Stomach (tissue), 9 donors: Measurements from ENCODE around the gene IGDCC3. TPM values are rescaled to one million over a fixed set of nuclear protein-coding genes. Genes with fewer than 3 reads are reported as not detected.

Source experiments
- DNase-seq, 2 donors: peaks; one replicate each; pipeline versions ENCODE4 v3.0.0 to v3.0.0-alpha.2; 2013 to 2019
- H3K27ac ChIP-seq, 5 donors: fragments of 200-600 bp in 4 of 5; sonication (generic) in 4 of 5; one replicate each; pipeline ENCODE4 v1.5.1; 2013 to 2019; ENCODE audit warnings: mild to moderate bottlenecking in 1 of 5, moderate library complexity in 1 of 5
- H3K27me3 ChIP-seq, 3 donors: fragments of 200-600 bp; sonication (generic); one replicate each; pipeline ENCODE4 v1.5.1; 2017 to 2019; ENCODE audit warnings: mixed run types in 1 of 3
- H3K36me3 ChIP-seq, 4 donors: fragments of 200-600 bp; sonication (generic); 1 replicate in 3 of 4; 2 replicates in 1 of 4; pipeline ENCODE4 v1.5.1; 2016 to 2019
- H3K4me1 ChIP-seq, 4 donors: fragments of 200-600 bp; sonication (generic); one replicate each; pipeline ENCODE4 v1.5.1; 2016 to 2019
- H3K4me3 ChIP-seq, 4 donors: fragments of 200-600 bp; sonication (generic) in 3 of 4; one replicate each; pipeline ENCODE4 v1.5.1; 2016 to 2019; ENCODE audit warnings: mild to moderate bottlenecking in 1 of 4
- H3K9me3 ChIP-seq, 4 donors: fragments of 200-600 bp; sonication (generic); one replicate each; pipeline ENCODE4 v1.5.1; 2016 to 2019
- CTCF ChIP-seq, 7 experiments: fragments of 450-650 bp in 4 of 7; fragments of 200-600 bp in 3 of 7; sonication (generic) in 3 of 7; IDR thresholded peaks; one replicate each; pipeline ENCODE4 v1.5.1; 2016 to 2019; ENCODE audit warnings: antibody characterized with exemption in 7 of 7, control low read depth in 2 of 7, mild to moderate bottlenecking in 1 of 7
- EP300 ChIP-seq: sonication (generic); formaldehyde crosslinking; IDR thresholded peaks from one replicate; pipeline ENCODE4 v1.6.1; 2017; ENCODE audit warnings: antibody characterized with exemption
- POLR2A ChIP-seq, 4 donors: fragments of 450-650 bp; IDR thresholded peaks; one replicate each; pipeline ENCODE4 v1.6.1; 2016; ENCODE audit warnings: antibody characterized with exemption in 4 of 4, control low read depth in 2 of 4, mild to moderate bottlenecking in 1 of 4, moderate library complexity in 1 of 4
- POLR2AphosphoS5 ChIP-seq, 3 donors: sonication (generic); formaldehyde crosslinking; IDR thresholded peaks; one replicate each; pipeline ENCODE4 v1.6.1; 2016; ENCODE audit warnings: antibody characterized with exemption in 3 of 3
- WGBS, 5 donors: extraction: QIAGEN DNeasy Blood & Tissue Kit in 3 of 5; methylation state at CpG; one replicate each; pipeline versions ENCODE4 v1.1.5 to v1.1.7; 2013 to 2018; 5-methylcytosine and 5-hydroxymethylcytosine counted together
- intact Hi-C: fragments of 100-400 bp; cut with DNase I; formaldehyde crosslinking; loops from one replicate; pipeline ENCODE4 v1.15.1; 2023; ENCODE audit warnings: low total_unique reads
- polyA plus RNA-seq, 3 donors: library from polyadenylated mRNA; stranded (reverse); fragments of 200-250 nt; gene quantifications; one replicate each; pipeline ENCODE4 v1.2.3, GENCODE V29; 2013
- total RNA-seq, 5 donors: library from RNA; depleted of rRNA; stranded (reverse); fragments of >200 nt; gene quantifications; one replicate each; pipeline versions ENCODE4 v1.1.0 to v1.2.3, GENCODE V29; 2014 to 2016
- donor health status: healthy with polysubstance abuse.
- donor health status: Bipolar disorder and iron deficiency.
- donor health status: healthy.

The IGDCC3 gene
- total and polyA plus RNA-seq, 8 donors: 0.08 to 5.8 (median 0.89) TPM; not detected in 4

GRCh38 chr15:65336493-65337435, 41.0 kb downstream of the IGDCC3 start:
- Histone ChIP-seq H3K27me3 (peaks cover 0 to 46% (median 6%) of the 10 kb centered on the region in 3 donors), H3K4me3 (no peak overlapping the region), H3K27ac (no peak overlapping the region), H3K36me3 (no peaks in the 10 kb centered on the region), H3K9me3 (no peaks in the 10 kb centered on the region), H3K4me1 (no peaks in the 10 kb centered on the region)
- WGBS, 5 donors: 55 to 61% (median 59%) methylated on average over 16 to 21 of the region's 21 CpGs
- intact Hi-C loops: no loop called here
- TF ChIP-seq EP300: no peak
- TF ChIP-seq POLR2A (IDR thresholded peaks at IDR 0.05): no peak
- no peak for TF ChIP-seq CTCF (IDR thresholded peaks at IDR 0.05)
- no peak for TF ChIP-seq POLR2AphosphoS5 (IDR thresholded peaks at IDR 0.05)
- DNase-seq: no peak

DNA sequence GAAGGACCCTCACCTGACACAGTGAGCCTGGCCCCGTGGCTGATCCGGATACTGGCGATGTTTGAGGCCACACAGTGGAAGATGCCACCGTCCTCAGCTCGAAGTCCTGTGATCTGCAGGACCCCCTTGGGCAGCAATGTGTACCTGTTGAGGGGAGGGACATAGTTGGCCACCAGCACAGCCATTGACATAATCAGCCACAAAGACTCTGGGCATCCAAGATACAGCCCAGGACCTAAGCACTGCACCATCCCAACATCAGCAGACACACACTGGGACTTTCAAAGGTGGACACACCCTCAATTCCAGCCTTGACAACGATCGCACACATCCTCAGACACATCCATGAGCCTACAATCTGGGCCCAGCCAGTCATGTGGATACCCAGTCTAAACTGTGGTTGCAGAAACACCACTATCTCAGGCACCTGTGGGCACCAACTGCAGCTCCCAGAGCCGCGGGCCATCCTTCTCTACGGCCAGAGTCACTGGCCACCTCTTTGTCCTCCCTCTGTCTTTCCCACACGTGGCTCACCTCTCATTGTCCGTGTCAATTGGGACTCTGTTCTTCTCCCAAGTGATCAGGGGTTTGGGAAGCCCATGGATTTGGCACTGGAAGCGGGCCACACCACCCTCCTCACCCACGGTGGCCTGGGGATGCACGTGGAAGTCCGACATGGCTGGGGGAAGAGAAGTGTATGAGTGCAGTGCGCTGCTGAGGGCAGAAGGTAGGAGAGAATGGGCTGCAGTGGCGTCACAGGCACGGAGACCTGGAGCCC, 42.3 kb downstream of the IGDCC3 start:
- H3K4me1 ChIP-seq: no peaks in the 10 kb centered on the region
- no peaks in the 10 kb centered on the region for H3K36me3 ChIP-seq
- H3K27me3 ChIP-seq: peaks cover 0 to 47% (median 6%) of the 10 kb centered on the region in 3 donors
- intact Hi-C loops: no loop called here
- TF ChIP-seq POLR2AphosphoS5 (IDR thresholded peaks at IDR 0.05) (no peak), EP300 (no peak), CTCF (IDR thresholded peaks at IDR 0.05) (no peak), POLR2A (IDR thresholded peaks at IDR 0.05) (no peak)
- H3K4me3 ChIP-seq: no peak overlapping the region
- 84 to 91% (median 86%) methylated on average over 19 of the region's 19 CpGs for WGBS, 5 donors
- H3K9me3 ChIP-seq: no peaks in the 10 kb centered on the region
- no peak for DNase-seq
- H3K27ac ChIP-seq: no peak overlapping the region

- no peak overlapping the region for H3K27ac ChIP-seq
- no peaks in the 10 kb centered on the region for H3K36me3 ChIP-seq
- H3K4me1 ChIP-seq: no peaks in the 10 kb centered on the region
- H3K4me3 ChIP-seq: no peak overlapping the region
- no peak for DNase-seq
- no peaks in the 10 kb centered on the region for H3K9me3 ChIP-seq
- TF ChIP-seq POLR2AphosphoS5 (IDR thresholded peaks at IDR 0.05) (no peak), POLR2A (IDR thresholded peaks at IDR 0.05) (no peak), EP300 (no peak)
- WGBS, 5 donors: 54 to 68% (median 59%) methylated on average over 11 to 20 of the region's 20 CpGs
- peaks cover 0 to 40% (median 6%) of the 10 kb centered on the region in 3 donors for H3K27me3 ChIP-seq
- intact Hi-C loops: no loop called here
Observed at GRCh38 chr15:65334586-65335231, 43.1 kb downstream of the IGDCC3 start.

- Histone ChIP-seq H3K27ac (no peak overlapping the region), H3K4me3 (no peak overlapping the region), H3K36me3 (no peaks in the 10 kb centered on the region), H3K4me1 (no peaks in the 10 kb centered on the region), H3K27me3 (peaks cover 0 to 40% (median 6%) of the 10 kb centered on the region in 3 donors), H3K9me3 (no peaks in the 10 kb centered on the region)
- DNase-seq: no peak
- WGBS, 5 donors: 52 to 80% (median 72%) methylated on average over 5 of the region's 5 CpGs
- TF ChIP-seq POLR2AphosphoS5 (IDR thresholded peaks at IDR 0.05) (no peak), EP300 (no peak), POLR2A (IDR thresholded peaks at IDR 0.05) (no peak), CTCF (IDR thresholded peaks at IDR 0.05) (no peak)
- intact Hi-C loops: no loop called here
Observed at GRCh38 chr15:65333856-65334255, 43.9 kb downstream of the IGDCC3 start.
